Activated CD4-positive, alpha-beta T cell treated with anti-CD3 and anti-CD28 coated beads, Interleukin-2, amount 10 ng/mL, durations not matched to agents 7 days and 5 days (primary cell): ENCODE data around the gene TLX1. TPM values are rescaled to one million over a fixed set of nuclear protein-coding genes. Genes with fewer than 3 reads are reported as not detected.

ENCODE experiments used
- CTCF ChIA-PET: fragments of 350-600 bp; sonication (Branson Sonifier 250); formaldehyde crosslinking; loops from one replicate; lab custom pipeline; 2021; ENCODE audit warnings: antibody characterized with exemption; lab: Charles Lee
- POLR2A ChIA-PET: fragments of 350-600 bp; sonication (Branson Sonifier 250); formaldehyde crosslinking; loops from one replicate; lab custom pipeline; 2021; ENCODE audit warnings: antibody characterized with exemption; lab: Charles Lee
- DNase-seq: peaks from one replicate; pipeline ENCODE4 v3.0.0-alpha.2; 2020
- H3K27ac Mint-ChIP-seq: one replicate; pipeline ENCODE4 v1.8.0; 2021; ENCODE audit warnings: mild to moderate bottlenecking, moderate library complexity, mixed read lengths
- H3K27me3 Mint-ChIP-seq: one replicate; pipeline ENCODE4 v1.8.0; 2021; ENCODE audit warnings: mixed read lengths
- H3K36me3 Mint-ChIP-seq: one replicate; pipeline ENCODE4 v1.8.0; 2021; ENCODE audit warnings: low read depth, mixed read lengths
- H3K4me1 Mint-ChIP-seq: one replicate; pipeline ENCODE4 v1.8.0; 2021; ENCODE audit warnings: mixed read lengths
- H3K4me3 Mint-ChIP-seq: one replicate; pipeline ENCODE4 v1.8.0; 2021; ENCODE audit warnings: mild to moderate bottlenecking, moderate library complexity, mixed read lengths
- H3K9me3 Mint-ChIP-seq: one replicate; pipeline ENCODE4 v1.8.0; 2021; ENCODE audit warnings: mixed read lengths
- total RNA-seq, 2 experiments: library from RNA; stranded (reverse); gene quantifications; one replicate each; pipeline ENCODE4 v1.2.3, GENCODE V29; 2021

Gene TLX1
- not detected for total RNA-seq

- no peak within 1 kb of the TSS for H3K27ac Mint-ChIP-seq
- no peaks in the 10 kb centered on the region for H3K9me3 Mint-ChIP-seq
- H3K4me1 Mint-ChIP-seq, result peaks cover 11% of the 10 kb centered on the region
- H3K36me3 Mint-ChIP-seq, result no peaks in the 10 kb centered on the region
- CTCF ChIA-PET, result interaction anchor here (0.9 to 1.9 kb wide), 3 partner anchors 11 to 83 kb away, joined by 3 to 7 read pairs (median 5); no protein-coding TSS in a partner anchor
- H3K4me3 Mint-ChIP-seq, result peak within 1 kb of the TSS; percentile 32
- no peak for DNase-seq
- H3K27me3 Mint-ChIP-seq, result peaks cover 86% of the 10 kb centered on the region
- POLR2A ChIA-PET, result no interaction called here
These were observed at the start of gene TLX1 for GRCh38 chr10:101130984-101131961. Gene TLX1 (plus strand): TSS chr10:101131300. CDS start chr10:101131542, 242 bp downstream.

- no peak overlapping the region for H3K4me3 Mint-ChIP-seq
- no peaks in the 10 kb centered on the region for H3K9me3 Mint-ChIP-seq
- ChIA-PET CTCF (interaction anchor here (0.6 to 4.5 kb wide), 4 partner anchors 10 to 518 kb away, joined by 3 to 21 read pairs (median 4); no protein-coding TSS in a partner anchor), POLR2A (no interaction called here)
- DNase-seq, result no peak
- no peaks in the 10 kb centered on the region for H3K4me1 Mint-ChIP-seq
- no peaks in the 10 kb centered on the region for H3K36me3 Mint-ChIP-seq
- peaks cover 48% of the 10 kb centered on the region for H3K27me3 Mint-ChIP-seq
- H3K27ac Mint-ChIP-seq, result no peak overlapping the region
These were observed 45.3 kb upstream of the TLX1 start for GRCh38 chr10:101085846-101086245.

GRCh38 chr10:101087376-101087775 lies 43.7 kb upstream of the TLX1 start:
- no peaks in the 10 kb centered on the region for H3K9me3 Mint-ChIP-seq
- ChIA-PET CTCF (interaction anchor here (1.4 to 4.5 kb wide), 3 partner anchors 8 to 15 kb away, joined by 4 to 21 read pairs (median 6); no protein-coding TSS in a partner anchor), POLR2A (no interaction called here)
- H3K27ac Mint-ChIP-seq, result no peak overlapping the region
- no peaks in the 10 kb centered on the region for H3K36me3 Mint-ChIP-seq
- H3K27me3 Mint-ChIP-seq, result peaks cover 50% of the 10 kb centered on the region
- no peak for DNase-seq
- no peaks in the 10 kb centered on the region for H3K4me1 Mint-ChIP-seq
- no peak overlapping the region for H3K4me3 Mint-ChIP-seq

GRCh38 chr10:101087965-101088364 lies 43.1 kb upstream of the TLX1 start:
- no peaks in the 10 kb centered on the region for H3K9me3 Mint-ChIP-seq
- ChIA-PET CTCF (interaction anchor here (0.5 to 2.0 kb wide), 4 partner anchors 9 to 430 kb away, joined by 3 to 6 read pairs (median 4); no protein-coding TSS in a partner anchor), POLR2A (no interaction called here)
- H3K4me1 Mint-ChIP-seq, result no peaks in the 10 kb centered on the region
- no peak overlapping the region for H3K27ac Mint-ChIP-seq
- H3K36me3 Mint-ChIP-seq, result no peaks in the 10 kb centered on the region
- no peak overlapping the region for H3K4me3 Mint-ChIP-seq
- H3K27me3 Mint-ChIP-seq, result peaks cover 54% of the 10 kb centered on the region
- DNase-seq, result no peak

GRCh38 chr10:101089520-101090299 lies 41.4 kb upstream of the TLX1 start:
- DNase-seq, result no peak
- no peak overlapping the region for H3K4me3 Mint-ChIP-seq
- H3K27ac Mint-ChIP-seq, result no peak overlapping the region
- no peaks in the 10 kb centered on the region for H3K36me3 Mint-ChIP-seq
- no peaks in the 10 kb centered on the region for H3K4me1 Mint-ChIP-seq
- no peaks in the 10 kb centered on the region for H3K9me3 Mint-ChIP-seq
- ChIA-PET POLR2A (no interaction called here), CTCF (interaction anchor here (1.1 to 2.0 kb wide), 2 partner anchors 11 to 76 kb away, joined by 3 to 6 read pairs; no protein-coding TSS in a partner anchor)
- peaks cover 49% of the 10 kb centered on the region for H3K27me3 Mint-ChIP-seq

- H3K36me3 Mint-ChIP-seq, result no peaks in the 10 kb centered on the region
- H3K27ac Mint-ChIP-seq, result no peak overlapping the region
- DNase-seq, result no peak
- H3K4me1 Mint-ChIP-seq, result no peaks in the 10 kb centered on the region
- ChIA-PET CTCF (no interaction called here), POLR2A (no interaction called here)
- H3K4me3 Mint-ChIP-seq, result no peak overlapping the region
- no peaks in the 10 kb centered on the region for H3K9me3 Mint-ChIP-seq
- H3K27me3 Mint-ChIP-seq, result peaks cover 41% of the 10 kb centered on the region
These were observed 40.5 kb upstream of the TLX1 start for GRCh38 chr10:101090597-101090996.

GRCh38 chr10:101091546-101092290 lies 39.4 kb upstream of the TLX1 start:
- H3K27ac Mint-ChIP-seq, result no peak overlapping the region
- H3K9me3 Mint-ChIP-seq, result no peaks in the 10 kb centered on the region
- ChIA-PET CTCF (interaction anchor here (0.6 to 1.0 kb wide), 4 partner anchors 15 to 34 kb away, joined by 3 read pairs; no protein-coding TSS in a partner anchor), POLR2A (no interaction called here)
- DNase-seq, result no peak
- peaks cover 35% of the 10 kb centered on the region for H3K27me3 Mint-ChIP-seq
- H3K4me3 Mint-ChIP-seq, result no peak overlapping the region
- no peaks in the 10 kb centered on the region for H3K4me1 Mint-ChIP-seq
- no peaks in the 10 kb centered on the region for H3K36me3 Mint-ChIP-seq

- ChIA-PET POLR2A (no interaction called here), CTCF (interaction anchor here (0.6 to 6.9 kb wide), 5 partner anchors 9 to 686 kb away, joined by 3 to 90 read pairs (median 5); no protein-coding TSS in a partner anchor)
- Mint-ChIP-seq H3K36me3 (no peaks in the 10 kb centered on the region), H3K27me3 (peaks cover 24% of the 10 kb centered on the region), H3K9me3 (no peaks in the 10 kb centered on the region), H3K4me1 (no peaks in the 10 kb centered on the region), H3K4me3 (no peak overlapping the region), H3K27ac (no peak overlapping the region)
- DNase-seq, result no peak
These were observed 38.2 kb upstream of the TLX1 start for GRCh38 chr10:101092881-101093354.

- no peaks in the 10 kb centered on the region for H3K9me3 Mint-ChIP-seq
These were observed 36.8 kb upstream of the TLX1 start for GRCh38 chr10:101094121-101094879.

GRCh38 chr10:101095004-101095403 lies 36.1 kb upstream of the TLX1 start:
- Mint-ChIP-seq H3K4me3 (no peak overlapping the region), H3K9me3 (no peaks in the 10 kb centered on the region), H3K36me3 (no peaks in the 10 kb centered on the region), H3K27ac (no peak overlapping the region), H3K4me1 (no peaks in the 10 kb centered on the region), H3K27me3 (peaks cover 17% of the 10 kb centered on the region)
- ChIA-PET CTCF (interaction anchor here (1.2 to 6.9 kb wide), 11 partner anchors 10 to 52 kb away, joined by 4 to 90 read pairs (median 5); no protein-coding TSS in a partner anchor), POLR2A (interaction anchor here (1.0 kb wide), 1 partner anchor 47 kb away, joined by 3 read pairs; no protein-coding TSS in a partner anchor)
- DNase-seq, result no peak

More at GRCh38 chr10:101094121-101094879, 36.8 kb upstream of the TLX1 start:
- H3K4me3 Mint-ChIP-seq, result no peak overlapping the region
- CTCF ChIA-PET, result interaction anchor here (1.4 to 6.9 kb wide), 4 partner anchors 18 to 52 kb away, joined by 4 to 90 read pairs (median 11); no protein-coding TSS in a partner anchor
- POLR2A ChIA-PET, result no interaction called here
- no peak for DNase-seq
- peaks cover 12% of the 10 kb centered on the region for H3K27me3 Mint-ChIP-seq
- H3K27ac Mint-ChIP-seq, result no peak overlapping the region
- no peaks in the 10 kb centered on the region for H3K4me1 Mint-ChIP-seq
- H3K36me3 Mint-ChIP-seq, result no peaks in the 10 kb centered on the region
